NCI-H748 treated with DMSO at 0.1 percent for 48 hours (cell line): Measurements from ENCODE around the gene FRMD6.
A peak's percentile ranks its signal among the peaks of the same experiment; 100 is the strongest.

Experiments
- DNase-seq: peaks from one replicate; lab custom pipeline; 2025; lab: John Stamatoyannopoulos, UW

Gene FRMD6

GRCh38 chr14:51780006-51780692 is 128.4 kb downstream of the FRMD6 start:
- peak; percentile 59 for DNase-seq
